Measurements from ENCODE around the gene GARIN1A.

GRCh38 chr7:128662091-128662490, 10.0 kb upstream of the GARIN1A start:
- TF ChIP-seq TAF1 (IDR thresholded peaks at IDR 0.05; ENCODE audit: borderline replicate concordance, low read depth, low read length) (no peak), POLR2A (IDR thresholded peaks at IDR 0.05; ENCODE audit: low read depth, low read length) (no peak), POLR2AphosphoS5 (IDR thresholded peaks at IDR 0.05; ENCODE audit: low read depth, low read length) (no peak)
